Lung (tissue), 12 donors: ENCODE results near the gene TRPC3. TPM values are rescaled to one million over a fixed set of nuclear protein-coding genes. Genes with fewer than 3 reads are reported as not detected.

ENCODE experiments used
- ATAC-seq: fragments of 200-7000 bp; cut with Tn5 transposase; one replicate; pipeline ENCODE4 v1.9.1; 2020; ENCODE audit warnings: moderate number of reproducible peaks; ENCODE audit not compliant: insufficient read depth, low FRiP score
- DNase-seq, 3 donors: peaks; one replicate each; pipeline ENCODE4 v3.0.0-alpha.2; 2013 to 2017
- H3K27ac ChIP-seq, 2 donors: one replicate each; pipeline ENCODE4 v1.5.1; 2013; ENCODE audit warnings: mild to moderate bottlenecking in 2 of 2, moderate library complexity in 2 of 2, control low read depth in 1 of 2, inconsistent platforms in 1 of 2, low read depth in 1 of 2, low read length in 1 of 2
- H3K27me3 ChIP-seq, 3 donors: one replicate each; pipeline ENCODE4 v1.5.1; 2013; ENCODE audit warnings: low read length in 2 of 3; ENCODE audit not compliant: control insufficient read depth in 3 of 3, insufficient read depth in 3 of 3
- H3K36me3 ChIP-seq, 4 donors: one replicate each; pipeline ENCODE4 v1.5.1; 2013; ENCODE audit warnings: low read length in 4 of 4, mild to moderate bottlenecking in 1 of 4, moderate library complexity in 1 of 4; ENCODE audit not compliant: control insufficient read depth in 4 of 4, insufficient read depth in 4 of 4
- H3K4me1 ChIP-seq, 5 donors: one replicate each; pipeline ENCODE4 v1.5.1; 2013; ENCODE audit warnings: low read length in 5 of 5, mild to moderate bottlenecking in 2 of 5, moderate library complexity in 1 of 5; ENCODE audit not compliant: control insufficient read depth in 5 of 5, insufficient read depth in 5 of 5
- H3K4me3 ChIP-seq: one replicate; pipeline ENCODE4 v1.5.1; 2013; ENCODE audit warnings: mild to moderate bottlenecking, control low read depth, moderate library complexity
- H3K9ac ChIP-seq, 2 donors: one replicate each; pipeline ENCODE4 v1.5.1; 2013; ENCODE audit warnings: low read length in 2 of 2, control low read depth in 1 of 2; ENCODE audit not compliant: insufficient read depth in 1 of 2
- H3K9me3 ChIP-seq, 4 donors: one replicate each; pipeline ENCODE4 v1.5.1; 2013; ENCODE audit warnings: low read length in 3 of 4, mild to moderate bottlenecking in 1 of 4, moderate library complexity in 1 of 4; ENCODE audit not compliant: control insufficient read depth in 4 of 4, insufficient read depth in 3 of 4
- WGBS, 2 donors: extraction: QIAGEN DNeasy Blood & Tissue Kit; methylation state at CpG; one replicate each; pipeline ENCODE4 v1.1.7; 2013; 5-methylcytosine and 5-hydroxymethylcytosine counted together
- polyA plus RNA-seq, 2 donors: library from polyadenylated mRNA; stranded (reverse); fragments of 200-250 nt; gene quantifications; one replicate each; pipeline ENCODE4 v1.2.1, GENCODE V29; 2013
- total RNA-seq, 2 donors: library from RNA; depleted of rRNA in 1 of 2; stranded (reverse); fragments of >200 nt in 1 of 2; gene quantifications; one replicate each; pipeline ENCODE4 v1.2.1, GENCODE V29; 2014 to 2021
- TF ChIP-seq, protein P1 (sequence below): IDR thresholded peaks from 2 replicates; pipeline ENCODE4 v1.5.1; 2012; ENCODE audit warnings: mild to moderate bottlenecking; ENCODE audit errors: control extremely low read depth, extremely low read depth
- donor health status: control.
- donor health status: control.
- donor health status: Bipolar disorder and iron deficiency.
- donor health status: healthy.
- donor health status: DM: yes; HTN: yes; CAD: no.

Gene TRPC3
- total and polyA plus RNA-seq, 4 donors = 0.39 to 6.3 (median 0.57) TPM

DNA sequence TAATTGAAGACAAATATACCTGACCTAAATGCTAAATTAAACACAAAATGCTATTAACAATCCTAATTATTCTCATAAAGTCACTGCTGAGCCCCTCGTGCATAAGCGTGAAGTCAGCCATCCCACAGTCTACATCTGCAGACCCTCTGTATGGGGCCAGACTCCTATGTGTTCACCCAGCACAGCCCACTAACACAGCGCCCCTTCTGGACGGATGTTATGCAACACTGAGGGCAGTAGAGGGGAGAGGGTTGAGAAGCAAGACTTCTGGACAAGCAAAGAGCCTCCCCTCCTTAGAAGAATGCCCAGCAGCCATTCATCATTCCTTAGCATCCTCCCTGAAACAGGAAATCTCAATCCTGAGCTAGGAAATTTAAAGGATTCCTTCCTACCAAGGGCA is 7.9 kb downstream of the TRPC3 start:
- peaks cover 0 to 17% (median 1%) of the 10 kb centered on the region in 5 donors for H3K4me1 ChIP-seq
- H3K9me3 ChIP-seq = no peaks in the 10 kb centered on the region
- H3K4me3 ChIP-seq = no peak overlapping the region
- TF ChIP-seq, protein P1, sequence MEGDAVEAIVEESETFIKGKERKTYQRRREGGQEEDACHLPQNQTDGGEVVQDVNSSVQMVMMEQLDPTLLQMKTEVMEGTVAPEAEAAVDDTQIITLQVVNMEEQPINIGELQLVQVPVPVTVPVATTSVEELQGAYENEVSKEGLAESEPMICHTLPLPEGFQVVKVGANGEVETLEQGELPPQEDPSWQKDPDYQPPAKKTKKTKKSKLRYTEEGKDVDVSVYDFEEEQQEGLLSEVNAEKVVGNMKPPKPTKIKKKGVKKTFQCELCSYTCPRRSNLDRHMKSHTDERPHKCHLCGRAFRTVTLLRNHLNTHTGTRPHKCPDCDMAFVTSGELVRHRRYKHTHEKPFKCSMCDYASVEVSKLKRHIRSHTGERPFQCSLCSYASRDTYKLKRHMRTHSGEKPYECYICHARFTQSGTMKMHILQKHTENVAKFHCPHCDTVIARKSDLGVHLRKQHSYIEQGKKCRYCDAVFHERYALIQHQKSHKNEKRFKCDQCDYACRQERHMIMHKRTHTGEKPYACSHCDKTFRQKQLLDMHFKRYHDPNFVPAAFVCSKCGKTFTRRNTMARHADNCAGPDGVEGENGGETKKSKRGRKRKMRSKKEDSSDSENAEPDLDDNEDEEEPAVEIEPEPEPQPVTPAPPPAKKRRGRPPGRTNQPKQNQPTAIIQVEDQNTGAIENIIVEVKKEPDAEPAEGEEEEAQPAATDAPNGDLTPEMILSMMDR = no peak
- ATAC-seq = no peak
- no peaks in the 10 kb centered on the region for H3K36me3 ChIP-seq
- H3K27ac ChIP-seq = no peak overlapping the region
- 56 to 61% methylated on average over 4 of the region's 4 CpGs for WGBS, 2 donors
- H3K9ac ChIP-seq = no peak overlapping the region
- peaks cover 0 to 4% (median 0%) of the 10 kb centered on the region in 3 donors for H3K27me3 ChIP-seq
- DNase-seq = no peak

DNA sequence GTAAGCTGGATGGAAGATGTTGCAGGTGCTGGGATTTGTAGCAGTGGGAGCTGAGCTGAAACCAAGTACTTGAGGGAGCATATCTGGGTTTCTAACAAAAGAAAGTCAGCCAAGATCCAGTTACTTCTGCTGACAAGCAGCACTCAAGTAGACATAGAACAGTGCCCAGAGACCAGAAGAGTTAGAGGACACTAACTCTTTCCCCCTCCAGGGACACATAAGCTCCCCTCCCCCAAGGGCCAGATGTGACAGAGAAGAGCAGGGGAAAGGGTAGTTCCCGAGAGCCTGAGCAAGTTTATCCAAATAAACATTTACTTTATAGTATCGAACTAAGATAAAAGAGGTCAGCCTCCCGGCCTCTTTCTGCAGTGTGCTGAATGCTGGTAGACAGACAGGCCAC is 12.2 kb downstream of the TRPC3 start:
- peak in 2 of 3 donors; percentile 25 to 40 for DNase-seq
- H3K27me3 ChIP-seq = peaks cover 0 to 4% (median 0%) of the 10 kb centered on the region in 3 donors
- H3K4me3 ChIP-seq = no peak overlapping the region

GRCh38 chr4:121938282-121939092 is 13.4 kb downstream of the TRPC3 start:
- no peaks in the 10 kb centered on the region for H3K27me3 ChIP-seq
- WGBS, 2 donors = 59 to 65% methylated on average over 5 of the region's 5 CpGs
- TF ChIP-seq, protein P1 = no peak

More for the DNA sequence above, 12.2 kb downstream of the TRPC3 start:
- no peaks in the 10 kb centered on the region for H3K36me3 ChIP-seq
- no peak for ATAC-seq
- 45 to 60% methylated on average over 3 of the region's 3 CpGs for WGBS, 2 donors
- peaks cover 0 to 14% (median 6%) of the 10 kb centered on the region in 5 donors for H3K4me1 ChIP-seq
- TF ChIP-seq, protein P1 = no peak
- H3K9me3 ChIP-seq = no peaks in the 10 kb centered on the region
- no peak overlapping the region for H3K9ac ChIP-seq
- no peak overlapping the region for H3K27ac ChIP-seq

More at GRCh38 chr4:121938282-121939092, 13.4 kb downstream of the TRPC3 start:
- no peaks in the 10 kb centered on the region for H3K9me3 ChIP-seq
- DNase-seq (no peak), ATAC-seq (no peak)
- H3K4me3 ChIP-seq = no peak overlapping the region
- no peak overlapping the region for H3K9ac ChIP-seq
- H3K27ac ChIP-seq = no peak overlapping the region
- no peaks in the 10 kb centered on the region for H3K36me3 ChIP-seq
- peaks cover 0 to 14% (median 6%) of the 10 kb centered on the region in 5 donors for H3K4me1 ChIP-seq
